PC-3 (cell line): ENCODE data around the gene RUFY3. TPM values are rescaled to one million over a fixed set of nuclear protein-coding genes. Genes with fewer than 3 reads are reported as not detected.

ENCODE experiments used
- ATAC-seq: fragments of 200-7000 bp; cut with Tn5 transposase; 2 replicates; pipeline ENCODE4 v1.9.1; 2020; ENCODE audit warnings: mild to moderate bottlenecking, moderate library complexity
- BruUV-seq: library from RNA; stranded (reverse); fragments of 400-500 nt; replicated peaks from 2 replicates; lab custom pipeline; 2021; lab: Mats Ljungman, UMichigan
- CTCF ChIA-PET: fragments of 300-600 bp; sonication (Branson Sonifier 250); formaldehyde crosslinking; loops from one replicate; lab custom pipeline; 2022; ENCODE audit warnings: antibody characterized with exemption; lab: Charles Lee
- POLR2A ChIA-PET: fragments of 300-600 bp; sonication (Branson Sonifier 250); formaldehyde crosslinking; loops from one replicate; lab custom pipeline; 2022; ENCODE audit warnings: antibody characterized with exemption; ENCODE audit not compliant: unreplicated experiment; lab: Charles Lee
- DNase-seq: peaks from one replicate; pipeline ENCODE4 v3.0.0-alpha.2; 2015
- H2AFZ ChIP-seq: fragments of 300-600 bp; sonication (generic); 2 replicates; pipeline ENCODE4 v1.6.0; 2016; ENCODE audit warnings: antibody characterized with exemption, low read length
- H3F3A ChIP-seq: fragments of 300-600 bp; sonication (generic); one replicate; pipeline ENCODE4 v1.6.0; 2017; ENCODE audit warnings: antibody characterized with exemption, low read length, control low read depth, mild to moderate bottlenecking; ENCODE audit not compliant: unreplicated experiment
- H3K27ac ChIP-seq: fragments of 300-600 bp; sonication (generic); 2 replicates; pipeline ENCODE4 v1.5.1; 2016; ENCODE audit warnings: mild to moderate bottlenecking, low read length
- H3K27me3 ChIP-seq: fragments of 300-600 bp; sonication (generic); 2 replicates; pipeline ENCODE4 v1.6.1; 2016; ENCODE audit warnings: low read length, mixed read lengths
- H3K36me3 ChIP-seq: fragments of 300-600 bp; sonication (generic); 2 replicates; pipeline ENCODE4 v1.6.1; 2016; ENCODE audit warnings: low read depth, mixed run types, low read length, mixed read lengths
- H3K4me1 ChIP-seq: fragments of 300-600 bp; sonication (generic); 2 replicates; pipeline ENCODE4 v1.5.1; 2016; ENCODE audit warnings: low read length; ENCODE audit not compliant: insufficient read depth
- H3K4me2 ChIP-seq: fragments of 300-600 bp; sonication (generic); 2 replicates; pipeline ENCODE4 v1.6.0; 2016; ENCODE audit warnings: low read length
- H3K4me3 ChIP-seq: fragments of 300-600 bp; sonication (generic); 2 replicates; pipeline ENCODE4 v1.5.1; 2016; ENCODE audit warnings: mild to moderate bottlenecking, low read length, mixed read lengths
- H3K79me2 ChIP-seq: fragments of 300-600 bp; sonication (generic); 2 replicates; pipeline ENCODE4 v1.6.1; 2017; ENCODE audit warnings: low read length, mixed read lengths
- H3K9ac ChIP-seq: fragments of 300-600 bp; sonication (generic); 2 replicates; pipeline ENCODE4 v1.6.0; 2016; ENCODE audit warnings: mild to moderate bottlenecking, low read length
- H3K9me2 ChIP-seq: fragments of 300-600 bp; sonication (generic); replicated peaks from 2 replicates; pipeline ENCODE4 v1.6.1; 2016; ENCODE audit warnings: mixed run types, low read length, mixed read lengths
- H3K9me3 ChIP-seq: fragments of 300-600 bp; sonication (generic); 2 replicates; pipeline ENCODE4 v1.6.1; 2016; ENCODE audit warnings: low read length, mixed read lengths
- H4K20me1 ChIP-seq: fragments of 300-600 bp; sonication (generic); 2 replicates; pipeline ENCODE4 v1.6.1; 2016; ENCODE audit warnings: low read length, mixed read lengths
- CTCF ChIP-seq: fragments of 300-600 bp; sonication (generic); conservative IDR thresholded peaks from 2 replicates; pipeline ENCODE4 v1.5.1; 2017; ENCODE audit warnings: antibody characterized with exemption, low read depth, mild to moderate bottlenecking, low read length
- EZH2 ChIP-seq: fragments of 300-600 bp; sonication (generic); IDR thresholded peaks from one replicate; pipeline ENCODE4 v1.6.1; 2017; ENCODE audit warnings: antibody characterized with exemption, mild to moderate bottlenecking, low read length; ENCODE audit not compliant: unreplicated experiment
- EZH2phosphoT487 ChIP-seq: fragments of 300-600 bp; sonication (generic); IDR thresholded peaks from 2 replicates; pipeline ENCODE4 v1.6.1; 2018; ENCODE audit warnings: mild to moderate bottlenecking, antibody characterized with exemption, low read length, borderline replicate concordance
- intact Hi-C: fragments of 100-400 bp; cut with micrococcal nuclease; formaldehyde crosslinking; loops from 2 replicates; pipeline ENCODE4 v1.9.0; 2023
- total RNA-seq: library from RNA; depleted of rRNA; stranded (reverse); fragments of >200 nt; gene quantifications from 2 replicates; pipeline ENCODE4 v1.2.3, GENCODE V29; 2014

RUFY3 gene
- total RNA-seq, 1 experiment from 2014 or later: 25.6 TPM

- no peaks in the 10 kb centered on the region for H3F3A ChIP-seq
- H3K9me3 ChIP-seq: no peaks in the 10 kb centered on the region
- intact Hi-C loops: loop anchor here (2.0 to 10.0 kb wide), 6 partner anchors 64 to 879 kb away; partner anchors contain the start of genes DCK, MOB1B and UTP3
- peaks cover 17% of the 10 kb centered on the region; the same call in 1 of the 2 replicates for H3K36me3 ChIP-seq
- ChIA-PET POLR2A (interaction anchor here (0.7 kb wide), 2 partner anchors 88 to 364 kb away, joined by 5 to 8 read pairs; no protein-coding TSS in a partner anchor), CTCF (interaction anchor here (0.6 to 0.8 kb wide), 2 partner anchors 103 to 172 kb away, joined by 3 to 7 read pairs; no protein-coding TSS in a partner anchor)
- peak overlapping the region; percentile 86 for H3K4me2 ChIP-seq
- DNase-seq (no peak), ATAC-seq (no peak)
- H3K4me3 ChIP-seq: peak overlapping the region; percentile 96
- H3K27ac ChIP-seq: no peak overlapping the region
- TF ChIP-seq EZH2 (no peak), CTCF (no peak), EZH2phosphoT487 (no peak)
- no peaks in the 10 kb centered on the region for H3K9me2 ChIP-seq
- peaks cover 13% of the 10 kb centered on the region for H3K4me1 ChIP-seq
- H3K9ac ChIP-seq: peak overlapping the region; percentile 86
- peaks cover 31% of the 10 kb centered on the region for H4K20me1 ChIP-seq
- peaks cover 61% of the 10 kb centered on the region for H3K79me2 ChIP-seq
- no peaks in the 10 kb centered on the region for H3K27me3 ChIP-seq
- peak overlapping the region; percentile 70; the same call in 1 of the 2 replicates for H2AFZ ChIP-seq
- no TSS peak for BruUV-seq
These were observed 116.4 kb downstream of the RUFY3 start for GRCh38 chr4:70838204-70838603.

- Histone ChIP-seq H3F3A (no peaks in the 10 kb centered on the region), H3K27me3 (no peaks in the 10 kb centered on the region), H3K4me1 (peaks cover 9% of the 10 kb centered on the region), H3K79me2 (peaks cover 55% of the 10 kb centered on the region), H3K4me2 (peak overlapping the region; percentile 86), H3K9me2 (no peaks in the 10 kb centered on the region), H3K36me3 (peaks cover 16% of the 10 kb centered on the region; the same call in 1 of the 2 replicates), H4K20me1 (peaks cover 31% of the 10 kb centered on the region), H3K4me3 (peak overlapping the region; percentile 96), H2AFZ (peak overlapping the region; percentile 70), H3K27ac (peak overlapping the region; percentile 39), H3K9me3 (no peaks in the 10 kb centered on the region), H3K9ac (peak overlapping the region; percentile 86)
- no peak for TF ChIP-seq EZH2phosphoT487
- no peak for TF ChIP-seq EZH2
- TF ChIP-seq CTCF: no peak
- CTCF ChIA-PET: interaction anchor here (0.6 kb wide), 2 partner anchors 103 to 135 kb away, joined by 3 to 11 read pairs; no protein-coding TSS in a partner anchor
- POLR2A ChIA-PET: interaction anchor here (0.5 to 0.7 kb wide), 4 partner anchors 71 to 207 kb away, joined by 3 to 25 read pairs (median 5); partner anchors contain the start of gene DCK
- DNase-seq (peak; percentile 65), ATAC-seq (peak; percentile 65)
- intact Hi-C loops: loop anchor here (2.0 to 10.0 kb wide), 6 partner anchors 63 to 878 kb away; partner anchors contain the start of genes DCK, MOB1B and UTP3
- BruUV-seq: no TSS peak
These were observed 117.2 kb downstream of the RUFY3 start for GRCh38 chr4:70838666-70839588.
